Stimulated activated memory B cell treated with anti-CD40 and anti-IgM and Interleukin-4, amounts not matched to agents 10 μg/mL and 1 μg/mL and 100 μg/mL, for 72 hours (primary cell): ENCODE measurements around the gene ABCA9.
"Not testable (repeated sequence)": the region's sequence is repeated elsewhere in the genome, so short reads cannot be mapped to it uniquely, and the experiment has no call there.

ENCODE experiments used
- ATAC-seq: fragments of 150-1000 bp; cut with Tn5 transposase; 2 replicates; pipeline ENCODE4 v1.10.0; 2021
- H3K27ac Mint-ChIP-seq: one replicate; pipeline ENCODE4 v1.8.0; 2022; ENCODE audit warnings: mild to moderate bottlenecking, mixed read lengths
- H3K27me3 Mint-ChIP-seq: one replicate; pipeline ENCODE4 v1.8.0; 2022; ENCODE audit warnings: mixed read lengths
- H3K36me3 Mint-ChIP-seq: one replicate; pipeline ENCODE4 v1.8.0; 2022; ENCODE audit warnings: mixed read lengths
- H3K4me1 Mint-ChIP-seq: one replicate; pipeline ENCODE4 v1.8.0; 2022; ENCODE audit warnings: mixed read lengths
- H3K4me3 Mint-ChIP-seq: one replicate; pipeline ENCODE4 v1.8.0; 2022; ENCODE audit warnings: mild to moderate bottlenecking, moderate library complexity, mixed read lengths
- H3K9me3 Mint-ChIP-seq: one replicate; pipeline ENCODE4 v1.8.0; 2022; ENCODE audit warnings: mixed read lengths

Gene ABCA9

GRCh38 chr17:69072803-69073256 is 12.1 kb upstream of the ABCA9 start:
- Mint-ChIP-seq H3K4me1 (peaks cover 23% of the 10 kb centered on the region), H3K9me3 (peaks cover 21% of the 10 kb centered on the region), H3K36me3 (peaks cover 34% of the 10 kb centered on the region)
- ATAC-seq, H3K4me3 Mint-ChIP-seq, H3K27ac Mint-ChIP-seq, H3K27me3 Mint-ChIP-seq: not testable (repeated sequence)

- H3K4me3 Mint-ChIP-seq, ATAC-seq, H3K27me3 Mint-ChIP-seq: not testable (repeated sequence)
- H3K9me3 Mint-ChIP-seq, result peaks cover 21% of the 10 kb centered on the region
- H3K27ac Mint-ChIP-seq, result peak overlapping the region; percentile 79
- H3K36me3 Mint-ChIP-seq, result peaks cover 24% of the 10 kb centered on the region
- H3K4me1 Mint-ChIP-seq, result peaks cover 34% of the 10 kb centered on the region
Measured at GRCh38 chr17:69071233-69071586, 10.5 kb upstream of the ABCA9 start.

- Mint-ChIP-seq H3K9me3 (peaks cover 25% of the 10 kb centered on the region), H3K27ac (peak overlapping the region; percentile 79), H3K36me3 (peaks cover 30% of the 10 kb centered on the region), H3K4me1 (peaks cover 40% of the 10 kb centered on the region)
- ATAC-seq, H3K27me3 Mint-ChIP-seq, H3K4me3 Mint-ChIP-seq: not testable (repeated sequence)
Measured at GRCh38 chr17:69070378-69071232, 9.9 kb upstream of the ABCA9 start.

GRCh38 chr17:69069226-69069750 is 8.6 kb upstream of the ABCA9 start:
- Mint-ChIP-seq H3K4me1 (peaks cover 54% of the 10 kb centered on the region), H3K27ac (no peak overlapping the region), H3K4me3 (no peak overlapping the region), H3K27me3 (no peaks in the 10 kb centered on the region), H3K36me3 (peaks cover 33% of the 10 kb centered on the region), H3K9me3 (peaks cover 25% of the 10 kb centered on the region)
- no peak for ATAC-seq

- peaks cover 59% of the 10 kb centered on the region for H3K4me1 Mint-ChIP-seq
- peak overlapping the region; percentile 67 for H3K27ac Mint-ChIP-seq
- H3K27me3 Mint-ChIP-seq, result no peaks in the 10 kb centered on the region
- H3K9me3 Mint-ChIP-seq, result peaks cover 15% of the 10 kb centered on the region
- ATAC-seq, result no peak
- H3K36me3 Mint-ChIP-seq, result peaks cover 23% of the 10 kb centered on the region
- no peak overlapping the region for H3K4me3 Mint-ChIP-seq
Measured at GRCh38 chr17:69067274-69068047, 6.7 kb upstream of the ABCA9 start.

GRCh38 chr17:69066482-69066881 is 5.8 kb upstream of the ABCA9 start:
- H3K4me3 Mint-ChIP-seq, result peak overlapping the region; percentile 49

GRCh38 chr17:69065113-69065512 is 4.4 kb upstream of the ABCA9 start:
- no peaks in the 10 kb centered on the region for H3K27me3 Mint-ChIP-seq
- peaks cover 49% of the 10 kb centered on the region for H3K4me1 Mint-ChIP-seq
- peaks cover 7% of the 10 kb centered on the region for H3K9me3 Mint-ChIP-seq
- no peak overlapping the region for H3K4me3 Mint-ChIP-seq
- no peak for ATAC-seq
- peaks cover 10% of the 10 kb centered on the region for H3K36me3 Mint-ChIP-seq
- H3K27ac Mint-ChIP-seq, result peak overlapping the region; percentile 85

More at GRCh38 chr17:69066482-69066881, 5.8 kb upstream of the ABCA9 start:
- ATAC-seq, result no peak
- Mint-ChIP-seq H3K9me3 (peaks cover 10% of the 10 kb centered on the region), H3K27ac (peak overlapping the region; percentile 85), H3K36me3 (peaks cover 15% of the 10 kb centered on the region), H3K27me3 (no peaks in the 10 kb centered on the region), H3K4me1 (peaks cover 53% of the 10 kb centered on the region)

- Mint-ChIP-seq H3K4me1 (peaks cover 49% of the 10 kb centered on the region), H3K27ac (peak overlapping the region; percentile 85), H3K4me3 (no peak overlapping the region), H3K27me3 (no peaks in the 10 kb centered on the region), H3K36me3 (peaks cover 10% of the 10 kb centered on the region), H3K9me3 (peaks cover 7% of the 10 kb centered on the region)
- no peak for ATAC-seq
Measured at GRCh38 chr17:69064476-69064875, 3.7 kb upstream of the ABCA9 start.

- ATAC-seq, result no peak
- Mint-ChIP-seq H3K27ac (peak overlapping the region; percentile 85), H3K4me1 (peaks cover 49% of the 10 kb centered on the region), H3K4me3 (no peak overlapping the region), H3K9me3 (peaks cover 10% of the 10 kb centered on the region), H3K36me3 (peaks cover 10% of the 10 kb centered on the region), H3K27me3 (no peaks in the 10 kb centered on the region)
Measured at GRCh38 chr17:69064001-69064400, 3.3 kb upstream of the ABCA9 start.

GRCh38 chr17:69062860-69063581 is 2.3 kb upstream of the ABCA9 start:
- ATAC-seq, result no peak
- no peak overlapping the region for H3K27ac Mint-ChIP-seq
- peaks cover 42% of the 10 kb centered on the region for H3K4me1 Mint-ChIP-seq
- H3K4me3 Mint-ChIP-seq, result no peak overlapping the region
- H3K27me3 Mint-ChIP-seq, result no peaks in the 10 kb centered on the region
- peaks cover 11% of the 10 kb centered on the region for H3K9me3 Mint-ChIP-seq
- peaks cover 10% of the 10 kb centered on the region for H3K36me3 Mint-ChIP-seq

- no peaks in the 10 kb centered on the region for H3K27me3 Mint-ChIP-seq
- no peak for ATAC-seq
- peaks cover 10% of the 10 kb centered on the region for H3K36me3 Mint-ChIP-seq
- no peak overlapping the region for H3K27ac Mint-ChIP-seq
- no peak overlapping the region for H3K4me3 Mint-ChIP-seq
- H3K4me1 Mint-ChIP-seq, result peaks cover 36% of the 10 kb centered on the region
- peaks cover 12% of the 10 kb centered on the region for H3K9me3 Mint-ChIP-seq
Measured at GRCh38 chr17:69061721-69062556, 1.2 kb upstream of the ABCA9 start.

GRCh38 chr17:69059458-69060175 is 1.1 kb downstream of the ABCA9 start:
- Mint-ChIP-seq H3K4me3 (no peak overlapping the region), H3K4me1 (peaks cover 15% of the 10 kb centered on the region), H3K36me3 (peaks cover 12% of the 10 kb centered on the region), H3K9me3 (peaks cover 18% of the 10 kb centered on the region), H3K27me3 (no peaks in the 10 kb centered on the region), H3K27ac (no peak overlapping the region)
- ATAC-seq, result no peak

- H3K27ac Mint-ChIP-seq, result no peak overlapping the region
- no peak for ATAC-seq
- H3K36me3 Mint-ChIP-seq, result peaks cover 18% of the 10 kb centered on the region
- peaks cover 7% of the 10 kb centered on the region for H3K4me1 Mint-ChIP-seq
- no peak overlapping the region for H3K4me3 Mint-ChIP-seq
- peaks cover 18% of the 10 kb centered on the region for H3K9me3 Mint-ChIP-seq
- no peaks in the 10 kb centered on the region for H3K27me3 Mint-ChIP-seq
Measured at GRCh38 chr17:69058165-69058564, 2.6 kb downstream of the ABCA9 start.

GRCh38 chr17:69057280-69057679 is 3.4 kb downstream of the ABCA9 start:
- H3K36me3 Mint-ChIP-seq, result peaks cover 18% of the 10 kb centered on the region
- no peak overlapping the region for H3K27ac Mint-ChIP-seq
- no peaks in the 10 kb centered on the region for H3K27me3 Mint-ChIP-seq
- peaks cover 7% of the 10 kb centered on the region for H3K4me1 Mint-ChIP-seq
- no peak for ATAC-seq
- no peak overlapping the region for H3K4me3 Mint-ChIP-seq
- H3K9me3 Mint-ChIP-seq, result peaks cover 18% of the 10 kb centered on the region
